Loucy (cell line): ENCODE measurements around the gene NFKB1.

Source experiments
- EZH2phosphoT487 ChIP-seq: fragments of 200-600 bp; IDR thresholded peaks from 2 replicates; pipeline ENCODE4 v1.6.1; 2018; ENCODE audit warnings: antibody characterized with exemption, mild to moderate bottlenecking, moderate library complexity, borderline replicate concordance
- TF ChIP-seq, protein P1 (sequence below): fragments of 200-600 bp; sonication (generic); conservative IDR thresholded peaks from 2 replicates; pipeline ENCODE4 v1.5.1; 2014; ENCODE audit warnings: mild to moderate bottlenecking, antibody characterized with exemption, low read length

DNA sequence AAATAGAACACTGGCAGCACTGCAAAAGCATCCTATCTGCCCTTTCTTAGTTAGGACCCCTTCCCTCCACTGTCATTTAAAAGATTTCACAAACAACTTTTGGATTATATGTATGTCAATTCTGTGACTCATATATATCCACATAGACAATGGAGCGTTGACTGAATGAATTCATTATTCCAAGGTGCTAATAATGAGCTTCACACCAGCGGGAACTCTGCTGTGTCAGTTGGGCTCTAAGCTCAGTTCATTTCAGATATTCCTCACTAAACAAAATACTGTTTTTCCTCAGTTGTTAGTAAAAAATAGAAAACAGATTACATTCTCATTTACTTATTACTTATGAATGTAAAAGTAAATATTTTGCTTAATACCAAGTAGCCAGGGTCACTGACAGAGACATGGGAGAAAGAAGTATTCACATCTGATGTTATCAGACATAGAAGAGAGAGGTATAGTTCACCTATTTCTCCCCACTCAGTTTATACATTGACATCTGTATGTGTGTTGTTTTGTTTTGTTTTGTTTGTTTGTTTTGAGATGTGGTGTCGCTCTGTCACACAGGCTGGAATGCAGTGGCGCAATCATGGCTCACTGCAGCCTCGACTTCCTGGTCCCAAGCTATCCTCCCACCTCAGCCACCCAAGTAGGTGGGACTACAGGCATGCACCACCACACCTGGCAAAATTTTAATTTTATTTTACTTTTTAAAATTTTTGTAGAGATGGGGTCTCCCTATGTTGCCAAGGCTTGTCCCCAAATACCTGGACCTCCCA, 10.9 kb downstream of the NFKB1 start:
- TF ChIP-seq, protein P1, sequence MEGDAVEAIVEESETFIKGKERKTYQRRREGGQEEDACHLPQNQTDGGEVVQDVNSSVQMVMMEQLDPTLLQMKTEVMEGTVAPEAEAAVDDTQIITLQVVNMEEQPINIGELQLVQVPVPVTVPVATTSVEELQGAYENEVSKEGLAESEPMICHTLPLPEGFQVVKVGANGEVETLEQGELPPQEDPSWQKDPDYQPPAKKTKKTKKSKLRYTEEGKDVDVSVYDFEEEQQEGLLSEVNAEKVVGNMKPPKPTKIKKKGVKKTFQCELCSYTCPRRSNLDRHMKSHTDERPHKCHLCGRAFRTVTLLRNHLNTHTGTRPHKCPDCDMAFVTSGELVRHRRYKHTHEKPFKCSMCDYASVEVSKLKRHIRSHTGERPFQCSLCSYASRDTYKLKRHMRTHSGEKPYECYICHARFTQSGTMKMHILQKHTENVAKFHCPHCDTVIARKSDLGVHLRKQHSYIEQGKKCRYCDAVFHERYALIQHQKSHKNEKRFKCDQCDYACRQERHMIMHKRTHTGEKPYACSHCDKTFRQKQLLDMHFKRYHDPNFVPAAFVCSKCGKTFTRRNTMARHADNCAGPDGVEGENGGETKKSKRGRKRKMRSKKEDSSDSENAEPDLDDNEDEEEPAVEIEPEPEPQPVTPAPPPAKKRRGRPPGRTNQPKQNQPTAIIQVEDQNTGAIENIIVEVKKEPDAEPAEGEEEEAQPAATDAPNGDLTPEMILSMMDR, result no peak
- TF ChIP-seq EZH2phosphoT487, result no peak
